ACC112 (cell line): ENCODE results near the gene RPS6KC1.
A peak's percentile ranks its signal among the peaks of the same experiment; 100 is the strongest.

Source experiments
- H2AFZ ChIP-seq: fragments of 200-600 bp; sonication (generic); one replicate; pipeline ENCODE4 v1.6.0; 2017; ENCODE audit warnings: antibody characterized with exemption, low read length; ENCODE audit not compliant: unreplicated experiment
- H3K27ac ChIP-seq: fragments of 200-600 bp; sonication (generic); 2 replicates; pipeline ENCODE4 v1.5.1; 2014; ENCODE audit warnings: low read depth, mild to moderate bottlenecking, antibody characterized with exemption, low read length, moderate library complexity
- H3K27me3 ChIP-seq: fragments of 200-600 bp; sonication (generic); 2 replicates; pipeline ENCODE4 v1.6.1; 2014; ENCODE audit warnings: mild to moderate bottlenecking, antibody characterized with exemption, low read length, moderate library complexity, mixed read lengths; ENCODE audit not compliant: insufficient read depth
- H3K36me3 ChIP-seq: fragments of 200-600 bp; sonication (generic); 2 replicates; pipeline ENCODE4 v1.6.1; 2016; ENCODE audit warnings: mild to moderate bottlenecking, antibody characterized with exemption, low read length, moderate library complexity, mixed read lengths; ENCODE audit not compliant: insufficient read depth
- H3K4me1 ChIP-seq: fragments of 200-600 bp; sonication (generic); one replicate; pipeline ENCODE4 v1.6.1; 2016; ENCODE audit warnings: low read length, mixed read lengths; ENCODE audit not compliant: insufficient read depth, unreplicated experiment, control insufficient read depth
- H3K4me3 ChIP-seq: fragments of 200-600 bp; sonication (generic); 2 replicates; pipeline ENCODE4 v1.5.1; 2014; ENCODE audit warnings: mild to moderate bottlenecking, low read depth, low read length
- H3K79me2 ChIP-seq: fragments of 200-600 bp; sonication (generic); one replicate; pipeline ENCODE4 v1.6.0; 2016; ENCODE audit warnings: low read length; ENCODE audit not compliant: control insufficient read depth, unreplicated experiment, insufficient read depth

The RPS6KC1 gene

DNA sequence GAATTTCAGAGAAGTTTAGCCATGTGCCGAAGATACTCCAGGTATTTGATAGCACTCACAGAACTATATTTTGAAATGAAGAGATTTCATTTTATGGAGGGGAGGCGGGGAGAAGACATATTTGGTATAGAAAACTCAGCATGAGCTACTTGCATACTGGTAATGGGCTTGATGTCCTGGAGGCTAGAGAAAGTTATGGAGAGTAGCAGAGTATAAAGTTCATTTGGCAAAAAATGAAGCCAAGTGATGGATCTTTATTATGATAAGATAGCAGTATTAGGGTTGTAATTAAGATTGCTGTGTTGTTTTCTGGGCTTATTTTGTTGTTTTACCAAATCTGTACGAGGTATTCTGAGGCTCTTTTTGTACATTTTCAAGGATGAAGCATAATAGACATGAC lies 72.0 kb downstream of the RPS6KC1 start:
- Histone ChIP-seq H3K79me2 (peaks cover 16% of the 10 kb centered on the region), H3K27ac (peak overlapping the region; percentile 38), H3K4me1 (peaks cover 50% of the 10 kb centered on the region), H3K36me3 (peaks cover 7% of the 10 kb centered on the region), H3K4me3 (peak overlapping the region; percentile 18; the same call in 1 of the 2 replicates), H2AFZ (no peak overlapping the region), H3K27me3 (no peaks in the 10 kb centered on the region)

DNA sequence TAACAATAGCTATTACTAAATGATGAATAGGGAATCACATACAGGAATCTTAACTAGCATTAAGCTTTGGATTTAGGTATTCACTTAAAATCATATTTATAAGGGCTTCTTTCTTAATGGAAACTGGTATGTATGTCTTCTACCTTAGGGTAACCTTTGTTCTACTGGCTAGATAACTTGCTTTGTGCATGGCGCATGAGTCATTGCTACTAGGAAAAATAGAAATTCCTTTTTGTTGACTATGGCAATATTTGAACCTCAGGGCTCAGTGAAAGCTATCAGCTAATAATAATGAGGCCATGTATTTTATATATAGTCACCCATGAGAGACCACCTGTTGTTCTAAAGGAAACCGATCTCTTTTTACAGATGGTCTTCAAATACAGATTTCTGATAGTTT lies 72.5 kb downstream of the RPS6KC1 start:
- Histone ChIP-seq H3K79me2 (peaks cover 16% of the 10 kb centered on the region), H3K36me3 (peaks cover 7% of the 10 kb centered on the region), H3K27me3 (no peaks in the 10 kb centered on the region), H3K4me1 (peaks cover 50% of the 10 kb centered on the region), H3K27ac (peak overlapping the region; percentile 42), H2AFZ (no peak overlapping the region), H3K4me3 (peak overlapping the region; percentile 18; the same call in 1 of the 2 replicates)

- peaks cover 16% of the 10 kb centered on the region for H3K79me2 ChIP-seq
- H3K27me3 ChIP-seq = no peaks in the 10 kb centered on the region
- no peak overlapping the region for H2AFZ ChIP-seq
- H3K36me3 ChIP-seq = peaks cover 7% of the 10 kb centered on the region
- H3K4me3 ChIP-seq = no peak overlapping the region
- no peak overlapping the region for H3K27ac ChIP-seq
- peaks cover 48% of the 10 kb centered on the region for H3K4me1 ChIP-seq
These were observed 73.5 kb downstream of the RPS6KC1 start for GRCh38 chr1:213124590-213124989.

GRCh38 chr1:213125643-213126042 lies 74.6 kb downstream of the RPS6KC1 start:
- H2AFZ ChIP-seq = no peak overlapping the region
- no peaks in the 10 kb centered on the region for H3K27me3 ChIP-seq
- H3K4me1 ChIP-seq = peaks cover 38% of the 10 kb centered on the region
- H3K27ac ChIP-seq = no peak overlapping the region
- H3K4me3 ChIP-seq = no peak overlapping the region
- peaks cover 12% of the 10 kb centered on the region for H3K36me3 ChIP-seq
- peaks cover 13% of the 10 kb centered on the region for H3K79me2 ChIP-seq

DNA sequence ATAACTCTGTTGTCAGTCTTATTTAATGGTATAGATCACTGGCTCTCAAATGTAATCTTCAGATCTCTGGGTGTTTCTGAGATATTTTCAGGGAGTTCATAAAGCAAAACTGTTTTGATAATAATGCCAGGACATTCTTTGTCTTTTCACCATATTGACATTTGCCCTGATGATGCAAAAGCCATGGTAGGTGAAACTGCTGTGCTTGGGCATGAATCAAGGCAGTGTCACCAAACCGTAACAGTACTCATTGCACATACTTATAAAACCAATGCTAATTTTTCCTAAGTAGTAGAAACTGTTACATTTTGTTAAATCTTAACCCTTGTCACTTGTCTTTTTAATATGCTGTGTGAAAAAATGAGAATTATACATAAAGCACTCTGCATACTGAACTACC lies 76.0 kb downstream of the RPS6KC1 start:
- H3K4me3 ChIP-seq = 0 out of 2 replicates have a peak overlapping the region, but pooled peaks have one; percentile 0
- peaks cover 13% of the 10 kb centered on the region for H3K79me2 ChIP-seq
- peaks cover 36% of the 10 kb centered on the region for H3K4me1 ChIP-seq
- H2AFZ ChIP-seq = no peak overlapping the region
- H3K27ac ChIP-seq = peak overlapping the region; percentile 12; the same call in 1 of the 2 replicates
- peaks cover 12% of the 10 kb centered on the region for H3K36me3 ChIP-seq
- no peaks in the 10 kb centered on the region for H3K27me3 ChIP-seq

DNA sequence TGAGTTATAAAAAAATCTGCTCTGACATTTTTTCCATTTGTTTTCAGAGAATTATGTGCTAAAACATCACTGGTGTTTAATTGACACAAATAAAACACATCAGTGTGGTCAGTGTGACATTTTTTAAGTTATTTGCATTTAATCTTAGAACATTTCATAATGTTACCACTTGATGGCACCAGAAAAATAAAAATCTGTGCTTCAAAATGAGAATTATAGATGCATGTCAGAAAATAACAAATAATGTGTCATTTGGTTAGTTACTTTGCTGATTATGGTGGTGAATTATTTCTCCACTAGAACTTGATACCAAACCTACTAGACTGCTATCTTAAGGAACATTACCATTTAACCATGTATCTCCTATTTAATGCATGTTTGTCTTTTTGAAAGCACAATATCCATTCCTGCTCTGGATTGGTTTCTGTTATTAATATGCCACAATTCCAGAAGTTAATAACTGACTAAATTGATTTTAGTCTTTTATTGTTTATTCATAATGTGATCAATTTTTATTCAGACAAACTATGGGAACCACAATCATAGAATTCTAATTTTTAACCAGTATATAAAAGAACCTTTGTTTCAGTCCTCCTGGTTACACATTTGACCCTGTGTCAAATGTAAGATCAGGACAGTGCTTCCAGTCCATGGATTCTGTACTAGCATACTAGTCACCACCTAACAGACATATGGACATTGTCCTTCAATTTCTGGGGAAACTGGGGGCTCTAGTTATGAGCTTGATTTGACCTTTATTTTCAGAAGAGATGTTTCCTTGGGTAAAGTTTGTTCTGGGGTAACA lies 81.0 kb downstream of the RPS6KC1 start:
- H2AFZ ChIP-seq = no peak overlapping the region

DNA sequence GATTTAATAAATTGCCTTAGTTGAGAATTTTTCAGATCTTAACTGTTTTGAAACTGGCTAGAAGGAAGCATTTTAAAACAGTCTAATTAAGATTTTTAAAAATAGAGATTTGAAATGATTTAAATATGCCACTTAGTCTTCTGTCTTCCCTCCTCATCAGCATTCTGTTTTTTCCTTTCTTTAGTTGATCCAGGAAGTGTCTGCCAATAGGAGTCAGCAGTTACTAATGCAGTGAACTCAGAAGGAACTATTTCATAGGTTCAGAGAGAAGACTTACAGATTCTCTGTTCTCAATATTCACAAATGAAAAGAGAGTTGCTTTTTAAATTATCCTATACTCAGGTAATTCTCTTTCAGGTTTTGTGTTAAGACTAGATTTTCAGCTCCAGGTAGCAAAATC lies 84.5 kb downstream of the RPS6KC1 start:
- H3K27ac ChIP-seq = no peak overlapping the region
- no peak overlapping the region for H3K4me3 ChIP-seq
- H3K36me3 ChIP-seq = peaks cover 12% of the 10 kb centered on the region
- H3K27me3 ChIP-seq = no peaks in the 10 kb centered on the region
- no peak overlapping the region for H2AFZ ChIP-seq
- peaks cover 38% of the 10 kb centered on the region for H3K4me1 ChIP-seq
- H3K79me2 ChIP-seq = peaks cover 27% of the 10 kb centered on the region

More for the DNA sequence above, 81.0 kb downstream of the RPS6KC1 start:
- Histone ChIP-seq H3K79me2 (peaks cover 14% of the 10 kb centered on the region), H3K36me3 (peaks cover 12% of the 10 kb centered on the region), H3K4me3 (no peak overlapping the region), H3K4me1 (peaks cover 40% of the 10 kb centered on the region), H3K27ac (peak overlapping the region; percentile 21), H3K27me3 (no peaks in the 10 kb centered on the region)

DNA sequence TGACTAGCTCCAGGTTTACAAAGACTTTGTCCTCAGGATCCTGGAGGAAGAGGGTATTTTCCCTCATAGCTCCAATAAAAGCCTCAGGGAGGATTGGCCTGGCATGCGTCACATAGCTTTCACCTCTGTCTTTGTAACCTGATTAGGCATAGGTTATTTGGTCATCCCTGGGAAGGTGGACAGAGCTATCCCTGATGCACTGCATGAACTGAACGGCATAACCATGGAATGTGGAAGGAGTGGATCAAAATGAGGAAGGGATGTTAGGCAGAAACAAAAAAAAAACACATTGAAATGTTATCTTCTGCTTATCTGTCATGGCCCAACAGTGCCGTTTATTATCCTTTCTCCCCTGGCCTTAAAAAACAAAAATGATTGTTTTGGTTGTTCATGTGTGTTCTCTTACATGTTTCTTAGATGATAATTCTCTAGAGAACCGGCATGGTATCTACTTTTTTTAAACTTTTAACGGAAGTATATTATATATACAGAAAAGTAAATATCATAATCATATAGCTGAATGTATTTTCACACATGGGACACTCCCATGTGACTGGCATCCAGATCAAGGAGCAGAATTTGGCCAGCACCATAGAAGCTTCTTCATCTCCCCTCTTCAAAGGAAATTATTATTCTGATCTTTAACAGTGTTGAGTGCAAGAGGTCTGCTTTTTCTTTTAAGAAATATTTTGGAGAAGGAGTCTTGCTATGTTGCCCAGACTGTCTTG lies 85.3 kb downstream of the RPS6KC1 start:
- H3K79me2 ChIP-seq = peaks cover 32% of the 10 kb centered on the region
- no peak overlapping the region for H3K27ac ChIP-seq
- no peak overlapping the region for H2AFZ ChIP-seq
- H3K4me3 ChIP-seq = no peak overlapping the region
- H3K27me3 ChIP-seq = no peaks in the 10 kb centered on the region
- H3K36me3 ChIP-seq = peaks cover 12% of the 10 kb centered on the region
- peaks cover 38% of the 10 kb centered on the region for H3K4me1 ChIP-seq

DNA sequence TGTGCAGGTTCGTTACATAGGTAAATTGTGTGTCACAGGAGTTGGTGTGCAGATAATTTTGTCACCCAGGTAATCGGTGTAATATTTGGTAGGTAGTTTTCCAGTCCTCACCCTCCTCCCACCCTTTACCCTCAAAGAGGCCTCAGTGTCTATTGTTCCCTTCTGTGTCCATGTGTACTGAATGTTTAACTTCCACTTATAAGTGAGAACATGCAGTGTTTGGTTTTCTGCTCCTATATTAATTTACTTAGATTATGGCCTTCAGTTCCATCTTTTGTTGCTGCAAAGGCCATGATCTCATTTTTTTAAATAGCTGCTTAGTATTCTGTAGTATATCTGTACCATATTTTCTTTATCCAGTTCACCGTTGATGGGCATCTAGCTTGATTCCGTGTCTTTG lies 87.3 kb downstream of the RPS6KC1 start:
- peaks cover 24% of the 10 kb centered on the region for H3K4me1 ChIP-seq

DNA sequence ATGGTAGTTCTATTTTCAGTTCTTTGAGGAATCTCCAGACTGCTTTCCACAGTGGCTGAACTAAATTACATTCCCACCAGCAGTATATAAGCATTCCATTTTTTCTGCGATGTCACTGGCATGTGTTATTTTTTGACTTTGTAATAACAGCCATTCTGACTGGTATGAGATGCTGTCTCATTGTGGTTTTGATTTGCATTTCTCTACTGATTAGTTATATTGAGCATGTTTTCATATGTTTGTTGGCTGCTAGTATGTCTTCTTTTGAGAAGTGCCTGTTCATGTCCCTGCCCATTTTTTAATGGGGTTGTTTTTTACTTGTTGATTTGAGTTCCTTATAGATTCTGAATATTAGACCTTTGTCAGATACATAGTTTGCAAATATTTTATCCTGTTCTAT lies 87.9 kb downstream of the RPS6KC1 start:
- Histone ChIP-seq H3K79me2 (peaks cover 35% of the 10 kb centered on the region), H3K4me3 (no peak overlapping the region), H3K27ac (no peak overlapping the region), H3K36me3 (peaks cover 12% of the 10 kb centered on the region), H3K27me3 (no peaks in the 10 kb centered on the region), H3K4me1 (peaks cover 24% of the 10 kb centered on the region), H2AFZ (no peak overlapping the region)

More for the DNA sequence above, 87.3 kb downstream of the RPS6KC1 start:
- Histone ChIP-seq H3K27ac (no peak overlapping the region), H3K4me3 (no peak overlapping the region), H2AFZ (no peak overlapping the region), H3K27me3 (no peaks in the 10 kb centered on the region), H3K79me2 (peaks cover 38% of the 10 kb centered on the region), H3K36me3 (peaks cover 12% of the 10 kb centered on the region)
